A549 (cell line): ENCODE measurements around the gene TCN2. TPM values are rescaled to one million over a fixed set of nuclear protein-coding genes. Genes with fewer than 3 reads are reported as not detected.

Experiments
- ATAC-seq, 2 experiments: fragments of 200-7000 bp in 1 of 2; fragments of >200 bp in 1 of 2; cut with Nextera tagmentation in 1 of 2; cut with Tn5 transposase in 1 of 2; 3 replicates each; pipeline versions ENCODE4 v1.8.0 to v1.9.1; 2018 to 2020; ENCODE audit warnings: mild to moderate bottlenecking in 1 of 2, moderate library complexity in 1 of 2
- CTCF ChIA-PET: fragments of 300-600 bp; sonication (Branson Sonifier 250); formaldehyde crosslinking; extraction: SDS; loops from one replicate; lab custom pipeline; 2021; ENCODE audit warnings: antibody characterized with exemption, inconsistent platforms; lab: Yijun Ruan, JAX
- POLR2A ChIA-PET: fragments of 350-600 bp; formaldehyde crosslinking; extraction: SDS; loops from one replicate; lab custom pipeline; 2021; ENCODE audit warnings: antibody characterized with exemption, inconsistent platforms; lab: Yijun Ruan, JAX
- DNase-seq, 2 experiments: peaks; one replicate each; pipeline versions ENCODE4 v3.0.0 to v3.0.0-alpha.2; 2011 to 2016; ENCODE audit warnings: low read depth in 1 of 2, low spot score in 1 of 2
- FAIRE-seq: peaks from 2 replicates; lab custom pipeline; 2011; peaks lifted over from hg19 to GRCh38; lab: Jason Lieb, UNC
- H3K27ac ChIP-seq, 2 experiments: fragments of >200 bp; sonication (Bioruptor Twin); formaldehyde crosslinking; 3 replicates each; pipeline ENCODE4 v1.5.1; 2016 to 2017
- H3K4me1 ChIP-seq: fragments of >200 bp; sonication (Bioruptor Twin); formaldehyde crosslinking; 3 replicates; pipeline ENCODE4 v1.6.1; 2016
- H3K4me2 ChIP-seq: fragments of >200 bp; sonication (Bioruptor Twin); formaldehyde crosslinking; 3 replicates; pipeline ENCODE4 v1.6.1; 2016
- H3K4me3 ChIP-seq: fragments of >200 bp; sonication (Bioruptor Twin); formaldehyde crosslinking; 3 replicates; pipeline ENCODE4 v1.5.1; 2016
- H3K9me3 ChIP-seq: fragments of >200 bp; sonication (Bioruptor Twin); formaldehyde crosslinking; 3 replicates; pipeline ENCODE4 v1.6.1; 2016
- CBX8 ChIP-seq: fragments of 200-600 bp; sonication (generic); IDR thresholded peaks from 2 replicates; pipeline ENCODE4 v1.6.1; 2016
- CEBPB ChIP-seq, 2 experiments: fragments of >200 bp in 1 of 2; sonication (Bioruptor Twin) in 1 of 2; formaldehyde crosslinking in 1 of 2; IDR thresholded peaks; 2 replicates each; pipeline ENCODE4 v1.6.1; 2012 to 2016
- EHMT2 ChIP-seq: fragments of 200-600 bp; sonication (generic); IDR thresholded peaks from 2 replicates; pipeline ENCODE4 v1.6.1; 2016; ENCODE audit warnings: antibody characterized with exemption, low read depth, mild to moderate bottlenecking, moderate library complexity
- ESRRA ChIP-seq: fragments of 150-350 bp; IDR thresholded peaks from 2 replicates; pipeline ENCODE4 v1.6.1; 2014; ENCODE audit warnings: mild to moderate bottlenecking, low read length, borderline replicate concordance
- FOSB ChIP-seq: fragments of 250-450 bp; sonication (Bioruptor Pico); IDR thresholded peaks from 2 replicates; pipeline ENCODE4 v1.5.0; 2020; ENCODE audit warnings: mild to moderate bottlenecking, moderate library complexity
- FOSL2 ChIP-seq, 2 experiments: fragments of 450-650 bp in 1 of 2; fragments of >200 bp in 1 of 2; sonication (Bioruptor Twin) in 1 of 2; formaldehyde crosslinking; IDR thresholded peaks; 2 replicates each; pipeline versions ENCODE4 v1.5.0 to v1.6.1; 2016 to 2020; ENCODE audit warnings: mild to moderate bottlenecking in 1 of 2, moderate library complexity in 1 of 2
- GATA3 ChIP-seq: IDR thresholded peaks from 2 replicates; pipeline ENCODE4 v1.6.1; 2012; ENCODE audit warnings: borderline replicate concordance
- HDAC2 ChIP-seq: fragments of 200-600 bp; sonication (generic); IDR thresholded peaks from 2 replicates; pipeline ENCODE4 v1.6.1; 2016
- HEYL ChIP-seq: fragments of 250-450 bp; sonication (Bioruptor Pico); IDR thresholded peaks from 2 replicates; pipeline ENCODE4 v1.8.0; 2021; ENCODE audit warnings: mild to moderate bottlenecking, moderate library complexity
- JUN ChIP-seq, 2 experiments: fragments of >200 bp; sonication (Bioruptor Twin); formaldehyde crosslinking; IDR thresholded peaks; 2 replicates in 1 of 2; 3 replicates in 1 of 2; pipeline ENCODE4 v1.6.1; 2016 to 2017
- JUNB ChIP-seq: fragments of >200 bp; sonication (Bioruptor Twin); formaldehyde crosslinking; IDR thresholded peaks from 2 replicates; pipeline ENCODE4 v1.6.1; 2016
- MAZ ChIP-seq: fragments of 150-350 bp; IDR thresholded peaks from 2 replicates; pipeline ENCODE4 v1.6.1; 2014; ENCODE audit warnings: antibody characterized with exemption, low read depth, low read length, borderline replicate concordance
- NPAS2 ChIP-seq: fragments of 250-450 bp; sonication (Bioruptor Pico); IDR thresholded peaks from 2 replicates; pipeline ENCODE4 v1.8.0; 2022; ENCODE audit warnings: mild to moderate bottlenecking, moderate library complexity, borderline replicate concordance
- PHF8 ChIP-seq: fragments of 200-600 bp; sonication (generic); IDR thresholded peaks from 2 replicates; pipeline ENCODE4 v1.6.1; 2016; ENCODE audit warnings: low read depth, mild to moderate bottlenecking, antibody characterized with exemption, moderate library complexity, borderline replicate concordance
- POLR2AphosphoS2 ChIP-seq: conservative IDR thresholded peaks from 2 replicates; pipeline ENCODE4 v1.6.1; 2012; ENCODE audit warnings: low read length, improper control_type of control experiment, inconsistent platforms
- TFCP2L1 ChIP-seq: fragments of 250-450 bp; sonication (Bioruptor Pico); IDR thresholded peaks from 2 replicates; pipeline ENCODE4 v1.5.0; 2021; ENCODE audit warnings: mild to moderate bottlenecking
- ZFP36 ChIP-seq: fragments of 450-650 bp; IDR thresholded peaks from 2 replicates; pipeline ENCODE4 v1.6.1; 2014; ENCODE audit warnings: borderline replicate concordance; ENCODE audit not compliant: partially characterized antibody
- ZSCAN20 ChIP-seq: fragments of 250-450 bp; sonication (Bioruptor Pico); IDR thresholded peaks from 2 replicates; pipeline ENCODE4 v1.8.0; 2022; ENCODE audit warnings: mild to moderate bottlenecking, moderate library complexity
- WGBS: methylation state at CpG from one replicate; pipeline ENCODE4 v1.1.6; 2017; ENCODE audit errors: missing lambda C conversion rate; 5-methylcytosine and 5-hydroxymethylcytosine counted together
- polyA plus RNA-seq, 4 experiments: library from polyadenylated mRNA; depleted of rRNA in 3 of 4; stranded (reverse); fragments of >200 nt; fragmentation: RNase III in 1 of 4; extraction: RNeasy Plus Mini Kit Qiagen cat#74134 plus additional on column Dnase treatment in 1 of 4; gene quantifications; 2 replicates in 3 of 4; 3 replicates in 1 of 4; pipeline ENCODE4 v1.2.3, GENCODE V29; 2011 to 2017
- TF ChIP-seq, protein P1 (sequence below): fragments of >200 bp; sonication (Bioruptor Twin); formaldehyde crosslinking; IDR thresholded peaks from 2 replicates; pipeline ENCODE4 v1.6.1; 2016
- TF ChIP-seq, protein P2 (sequence below): fragments of 250-450 bp; sonication (Bioruptor Pico); IDR thresholded peaks from 2 replicates; pipeline ENCODE4 v1.5.0; 2020; ENCODE audit warnings: low read depth, mild to moderate bottlenecking, moderate library complexity
- TF ChIP-seq, protein P3 (sequence below): IDR thresholded peaks from 2 replicates; pipeline ENCODE4 v1.6.1; 2012; ENCODE audit warnings: low read depth, borderline replicate concordance
- TF ChIP-seq, protein P4 (sequence below): fragments of 150-350 bp; IDR thresholded peaks from 2 replicates; pipeline ENCODE4 v1.6.1; 2014; ENCODE audit warnings: low read depth, mild to moderate bottlenecking, low read length
- TF ChIP-seq, protein P5 (sequence below): fragments of 450-650 bp; IDR thresholded peaks from 2 replicates; pipeline ENCODE4 v1.6.1; 2014; ENCODE audit warnings: antibody characterized with exemption
- TF ChIP-seq, protein P6 (sequence below): fragments of >200 bp; sonication (Bioruptor Twin); formaldehyde crosslinking; IDR thresholded peaks from 3 replicates; pipeline ENCODE4 v1.5.1; 2016

Gene TCN2
- polyA plus RNA-seq, 2 of the 4 experiments (the other 2 are of a cell fraction), result 3.9 to 4.3 TPM

- no peak for TF ChIP-seq PHF8
- no peak for TF ChIP-seq EHMT2
- TF ChIP-seq HEYL (CRISPR knock-in tag), result no peak
- TF ChIP-seq, protein P1, sequence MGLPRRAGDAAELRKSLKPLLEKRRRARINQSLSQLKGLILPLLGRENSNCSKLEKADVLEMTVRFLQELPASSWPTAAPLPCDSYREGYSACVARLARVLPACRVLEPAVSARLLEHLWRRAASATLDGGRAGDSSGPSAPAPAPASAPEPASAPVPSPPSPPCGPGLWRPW, result no peak
- no peak for TF ChIP-seq CEBPB (IDR thresholded peaks at IDR 0.05)
- no peak for TF ChIP-seq POLR2AphosphoS2
- no peak for TF ChIP-seq NPAS2 (CRISPR knock-in tag)
- TF ChIP-seq, protein P2, sequence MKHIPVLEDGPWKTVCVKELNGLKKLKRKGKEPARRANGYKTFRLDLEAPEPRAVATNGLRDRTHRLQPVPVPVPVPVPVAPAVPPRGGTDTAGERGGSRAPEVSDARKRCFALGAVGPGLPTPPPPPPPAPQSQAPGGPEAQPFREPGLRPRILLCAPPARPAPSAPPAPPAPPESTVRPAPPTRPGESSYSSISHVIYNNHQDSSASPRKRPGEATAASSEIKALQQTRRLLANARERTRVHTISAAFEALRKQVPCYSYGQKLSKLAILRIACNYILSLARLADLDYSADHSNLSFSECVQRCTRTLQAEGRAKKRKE (CRISPR knock-in tag), result no peak
- TF ChIP-seq JUNB, result no peak
- TF ChIP-seq CBX8, result no peak
- no peak for TF ChIP-seq FOSL2 (IDR thresholded peaks at IDR 0.05)
- TF ChIP-seq FOSL2 (CRISPR knock-in tag; IDR thresholded peaks at IDR 0.05), result no peak
Measured at GRCh38 chr22:30648825-30649224, 41.9 kb downstream of the TCN2 start (continued).

GRCh38 chr22:30649430-30650007, 42.5 kb downstream of the TCN2 start:
- no peak overlapping the region for H3K4me3 ChIP-seq
- H3K9me3 ChIP-seq, result no peaks in the 10 kb centered on the region
- FAIRE-seq (no peak), ATAC-seq (no peak), DNase-seq (no peak)
- WGBS, result no CpG with 5 or more reads among the region's 7 CpGs
- no peak for TF ChIP-seq ZSCAN20
- no peak for TF ChIP-seq ZFP36
- TF ChIP-seq GATA3, result no peak
- TF ChIP-seq, protein P3, sequence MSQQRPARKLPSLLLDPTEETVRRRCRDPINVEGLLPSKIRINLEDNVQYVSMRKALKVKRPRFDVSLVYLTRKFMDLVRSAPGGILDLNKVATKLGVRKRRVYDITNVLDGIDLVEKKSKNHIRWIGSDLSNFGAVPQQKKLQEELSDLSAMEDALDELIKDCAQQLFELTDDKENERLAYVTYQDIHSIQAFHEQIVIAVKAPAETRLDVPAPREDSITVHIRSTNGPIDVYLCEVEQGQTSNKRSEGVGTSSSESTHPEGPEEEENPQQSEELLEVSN, result no peak
- ChIA-PET CTCF (interaction anchor here (0.9 kb wide), 1 partner anchor 106 kb away, joined by 3 read pairs; no protein-coding TSS in a partner anchor), POLR2A (no interaction called here)
- no peak overlapping the region for H3K27ac ChIP-seq
- no peaks in the 10 kb centered on the region for H3K4me1 ChIP-seq
- H3K4me2 ChIP-seq, result no peak overlapping the region

- no peaks in the 10 kb centered on the region for H3K9me3 ChIP-seq
- POLR2A ChIA-PET, result no interaction called here
- no peak overlapping the region for H3K4me3 ChIP-seq
- TF ChIP-seq POLR2AphosphoS2 (no peak), ESRRA (no peak), TFCP2L1 (no peak), FOSB (no peak), HDAC2 (no peak), PHF8 (no peak), CBX8 (no peak), JUN (IDR thresholded peaks at IDR 0.05) (no peak), MAZ (no peak), CEBPB (IDR thresholded peaks at IDR 0.05) (no peak)
- TF ChIP-seq, protein P4, sequence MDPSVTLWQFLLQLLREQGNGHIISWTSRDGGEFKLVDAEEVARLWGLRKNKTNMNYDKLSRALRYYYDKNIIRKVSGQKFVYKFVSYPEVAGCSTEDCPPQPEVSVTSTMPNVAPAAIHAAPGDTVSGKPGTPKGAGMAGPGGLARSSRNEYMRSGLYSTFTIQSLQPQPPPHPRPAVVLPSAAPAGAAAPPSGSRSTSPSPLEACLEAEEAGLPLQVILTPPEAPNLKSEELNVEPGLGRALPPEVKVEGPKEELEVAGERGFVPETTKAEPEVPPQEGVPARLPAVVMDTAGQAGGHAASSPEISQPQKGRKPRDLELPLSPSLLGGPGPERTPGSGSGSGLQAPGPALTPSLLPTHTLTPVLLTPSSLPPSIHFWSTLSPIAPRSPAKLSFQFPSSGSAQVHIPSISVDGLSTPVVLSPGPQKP, result no peak
- TF ChIP-seq, protein P5, sequence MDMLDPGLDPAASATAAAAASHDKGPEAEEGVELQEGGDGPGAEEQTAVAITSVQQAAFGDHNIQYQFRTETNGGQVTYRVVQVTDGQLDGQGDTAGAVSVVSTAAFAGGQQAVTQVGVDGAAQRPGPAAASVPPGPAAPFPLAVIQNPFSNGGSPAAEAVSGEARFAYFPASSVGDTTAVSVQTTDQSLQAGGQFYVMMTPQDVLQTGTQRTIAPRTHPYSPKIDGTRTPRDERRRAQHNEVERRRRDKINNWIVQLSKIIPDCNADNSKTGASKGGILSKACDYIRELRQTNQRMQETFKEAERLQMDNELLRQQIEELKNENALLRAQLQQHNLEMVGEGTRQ, result no peak
- TF ChIP-seq, protein P3, result no peak
- TF ChIP-seq, protein P6, sequence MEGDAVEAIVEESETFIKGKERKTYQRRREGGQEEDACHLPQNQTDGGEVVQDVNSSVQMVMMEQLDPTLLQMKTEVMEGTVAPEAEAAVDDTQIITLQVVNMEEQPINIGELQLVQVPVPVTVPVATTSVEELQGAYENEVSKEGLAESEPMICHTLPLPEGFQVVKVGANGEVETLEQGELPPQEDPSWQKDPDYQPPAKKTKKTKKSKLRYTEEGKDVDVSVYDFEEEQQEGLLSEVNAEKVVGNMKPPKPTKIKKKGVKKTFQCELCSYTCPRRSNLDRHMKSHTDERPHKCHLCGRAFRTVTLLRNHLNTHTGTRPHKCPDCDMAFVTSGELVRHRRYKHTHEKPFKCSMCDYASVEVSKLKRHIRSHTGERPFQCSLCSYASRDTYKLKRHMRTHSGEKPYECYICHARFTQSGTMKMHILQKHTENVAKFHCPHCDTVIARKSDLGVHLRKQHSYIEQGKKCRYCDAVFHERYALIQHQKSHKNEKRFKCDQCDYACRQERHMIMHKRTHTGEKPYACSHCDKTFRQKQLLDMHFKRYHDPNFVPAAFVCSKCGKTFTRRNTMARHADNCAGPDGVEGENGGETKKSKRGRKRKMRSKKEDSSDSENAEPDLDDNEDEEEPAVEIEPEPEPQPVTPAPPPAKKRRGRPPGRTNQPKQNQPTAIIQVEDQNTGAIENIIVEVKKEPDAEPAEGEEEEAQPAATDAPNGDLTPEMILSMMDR, result no peak
- TF ChIP-seq, all 56 proteins: peak for 0
- 72% methylated on average over 3 of the region's 5 CpGs for WGBS
- CTCF ChIA-PET, result interaction anchor here (0.7 to 1.4 kb wide), 3 partner anchors 16 to 113 kb away, joined by 3 to 4 read pairs (median 4); no protein-coding TSS in a partner anchor
- ATAC-seq (no peak), FAIRE-seq (no peak), DNase-seq (no peak)
- no peaks in the 10 kb centered on the region for H3K4me1 ChIP-seq
- H3K4me2 ChIP-seq, result no peak overlapping the region
- H3K27ac ChIP-seq, result no peak overlapping the region
Measured at GRCh38 chr22:30650508-30651116, 43.6 kb downstream of the TCN2 start.
